Measurements from ENCODE around the gene HHIPL1.

HHIPL1 gene

DNA sequence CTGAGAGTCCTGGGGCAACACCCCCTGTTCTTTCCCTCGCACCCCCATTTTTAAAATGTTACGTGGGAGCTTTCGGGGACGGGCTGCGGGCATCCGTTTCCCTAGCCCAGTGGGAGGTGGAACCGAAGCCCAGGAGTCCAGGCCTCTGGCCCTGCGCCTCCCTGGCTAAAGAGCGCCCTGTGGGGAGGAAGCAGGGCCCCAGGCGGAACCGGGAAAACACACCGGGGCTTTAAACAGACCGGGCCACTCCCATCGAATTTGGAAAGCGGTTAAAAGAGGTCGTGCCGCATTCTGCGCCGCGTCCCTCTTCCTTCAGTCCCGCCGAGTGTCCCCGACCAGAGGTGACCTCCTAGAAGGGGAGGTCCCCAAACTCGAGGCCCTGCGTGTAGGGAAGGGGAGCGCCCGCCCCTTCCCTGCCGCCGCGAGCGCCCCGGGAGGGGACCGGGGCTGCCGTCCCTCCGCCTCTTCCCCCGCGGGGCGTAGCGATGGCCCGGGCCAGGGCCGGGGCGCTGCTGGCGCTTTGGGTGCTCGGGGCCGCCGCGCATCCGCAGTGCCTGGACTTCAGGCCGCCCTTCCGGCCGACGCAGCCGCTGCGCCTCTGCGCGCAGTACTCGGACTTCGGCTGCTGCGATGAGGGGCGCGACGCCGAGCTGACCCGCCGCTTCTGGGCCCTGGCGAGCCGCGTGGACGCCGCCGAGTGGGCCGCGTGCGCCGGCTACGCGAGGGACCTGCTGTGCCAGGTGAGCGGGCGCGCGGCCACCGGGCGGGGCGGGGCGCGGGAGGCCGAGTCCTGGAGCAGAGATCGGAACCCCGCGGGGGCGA lies at the start of gene HHIPL1:
TSS of gene HHIPL1 (plus strand) at position 407 of the 822 bp plus-strand sequence. CDS start at position 486, 79 bp downstream.
- DNase-seq: no peak

DNA sequence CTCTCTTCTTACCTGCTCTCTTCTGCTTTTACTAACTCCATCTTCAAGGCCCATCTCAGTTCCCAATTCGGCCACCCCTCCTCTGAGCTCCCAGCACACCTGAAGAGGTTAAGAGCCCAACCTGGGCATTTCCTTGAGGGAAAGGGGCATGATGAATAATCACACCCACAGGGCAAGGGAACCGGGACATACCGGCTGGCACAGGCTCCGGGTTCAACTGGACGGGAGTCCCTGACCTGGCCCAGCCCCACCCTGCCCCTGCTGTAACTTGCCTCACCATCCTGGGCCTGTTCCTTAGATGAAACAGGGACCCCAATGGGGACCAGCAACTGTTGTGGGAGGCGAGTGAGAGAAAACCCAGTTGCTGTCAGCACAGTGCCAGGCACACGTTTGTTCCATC lies 49.4 kb upstream of the HHIPL1 start:
- DNase-seq: no peak

GRCh38 chr14:99596071-99596627 lies 48.8 kb upstream of the HHIPL1 start:
- no peak for DNase-seq

- no peak for DNase-seq
Observed at GRCh38 chr14:99596772-99597171, 48.2 kb upstream of the HHIPL1 start.

GRCh38 chr14:99597911-99598600 lies 46.9 kb upstream of the HHIPL1 start:
- DNase-seq: no peak

- no peak for DNase-seq
Observed at GRCh38 chr14:99598774-99599173, 46.2 kb upstream of the HHIPL1 start.

GRCh38 chr14:99599393-99599792 lies 45.5 kb upstream of the HHIPL1 start:
- no peak for DNase-seq

DNA sequence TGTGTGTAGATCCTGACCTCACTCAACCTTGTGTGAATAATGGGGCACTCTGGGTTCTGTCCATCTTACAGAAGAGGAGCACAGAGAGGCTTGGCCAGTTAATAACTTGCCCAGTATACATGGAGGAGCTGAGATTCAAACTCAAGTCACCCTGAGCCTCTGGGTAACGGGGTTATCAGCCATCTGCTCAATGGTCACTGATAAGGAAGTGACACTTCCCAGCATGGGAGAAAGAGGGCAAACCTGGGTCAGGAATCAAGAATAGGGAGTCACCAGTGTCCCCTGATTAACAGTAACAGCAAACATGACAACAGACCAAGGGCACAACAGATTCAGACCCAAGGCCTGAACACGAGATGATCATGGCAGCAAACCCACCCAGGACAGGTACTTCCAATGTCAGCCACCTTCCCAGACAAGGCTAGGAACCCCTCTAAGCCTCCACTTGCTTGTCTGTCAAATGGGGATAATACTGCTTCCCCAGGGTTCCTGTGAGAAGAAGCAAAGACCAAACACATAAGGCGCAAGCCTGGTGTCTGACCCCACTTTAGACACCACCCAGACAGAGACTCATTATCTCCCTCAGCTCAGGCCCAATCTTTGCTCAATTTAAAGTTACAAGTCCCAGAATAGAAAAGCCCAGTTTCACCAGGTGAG lies 44.6 kb upstream of the HHIPL1 start:
- DNase-seq: no peak

DNA sequence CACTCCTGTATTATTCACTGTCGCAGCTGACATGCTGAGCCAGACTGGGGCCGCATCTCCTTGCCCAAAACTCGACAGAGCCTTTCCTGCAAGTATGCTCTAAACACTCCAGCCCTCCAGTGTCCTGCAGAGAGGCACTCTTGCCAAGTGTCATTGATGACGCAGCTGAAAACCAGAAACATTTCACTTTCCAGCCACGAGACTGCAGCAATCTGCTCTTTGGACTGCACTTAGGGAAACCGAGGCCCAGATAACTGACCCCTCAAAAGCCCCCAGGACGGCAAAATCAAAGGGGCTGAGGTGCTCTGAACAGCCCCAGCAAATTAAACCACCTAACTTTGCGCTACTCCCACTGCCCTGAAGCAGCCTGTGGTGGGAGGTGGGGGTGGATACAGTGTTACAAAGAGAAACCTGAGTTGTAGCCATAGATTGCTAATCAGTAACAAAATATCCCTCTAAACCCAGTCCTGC lies 43.5 kb upstream of the HHIPL1 start:
- no peak for DNase-seq

DNA sequence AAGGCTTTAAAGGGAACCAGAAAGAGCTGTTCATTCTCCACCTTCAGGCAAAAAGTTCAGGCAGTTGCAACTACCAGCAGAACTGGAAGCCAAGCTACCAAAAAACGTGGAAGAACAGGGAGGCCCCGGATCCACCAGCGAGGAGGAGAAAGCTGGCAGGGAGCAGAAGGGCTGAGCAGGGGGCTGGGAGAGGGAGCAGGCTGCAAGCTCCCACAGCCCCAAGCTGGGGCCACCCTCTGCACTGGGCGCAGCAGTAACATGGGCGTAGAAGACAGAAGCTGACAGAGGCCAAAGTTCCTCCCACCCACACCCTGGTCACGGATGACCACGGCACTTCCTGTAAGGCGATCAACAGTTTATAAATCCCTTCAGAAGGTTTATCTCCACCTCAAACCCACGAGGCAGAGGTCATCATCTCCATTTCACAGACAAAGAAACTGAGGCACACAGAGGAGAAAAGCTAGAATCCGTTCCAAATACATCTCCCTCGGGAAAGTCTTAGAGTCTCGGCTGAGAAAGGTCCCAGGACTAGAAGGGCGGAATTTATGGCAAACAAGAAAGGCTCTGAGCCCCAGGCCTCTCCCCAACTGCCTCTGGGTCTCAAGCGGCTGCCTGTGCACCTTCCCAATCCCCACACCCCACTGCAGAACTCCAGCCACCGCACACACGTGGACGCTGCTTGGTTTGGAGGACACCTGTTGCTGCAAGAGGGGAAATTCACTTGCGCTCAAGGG lies 42.7 kb upstream of the HHIPL1 start:
- DNase-seq: no peak

GRCh38 chr14:99602788-99603415 lies 42.0 kb upstream of the HHIPL1 start:
- DNase-seq: no peak

DNA sequence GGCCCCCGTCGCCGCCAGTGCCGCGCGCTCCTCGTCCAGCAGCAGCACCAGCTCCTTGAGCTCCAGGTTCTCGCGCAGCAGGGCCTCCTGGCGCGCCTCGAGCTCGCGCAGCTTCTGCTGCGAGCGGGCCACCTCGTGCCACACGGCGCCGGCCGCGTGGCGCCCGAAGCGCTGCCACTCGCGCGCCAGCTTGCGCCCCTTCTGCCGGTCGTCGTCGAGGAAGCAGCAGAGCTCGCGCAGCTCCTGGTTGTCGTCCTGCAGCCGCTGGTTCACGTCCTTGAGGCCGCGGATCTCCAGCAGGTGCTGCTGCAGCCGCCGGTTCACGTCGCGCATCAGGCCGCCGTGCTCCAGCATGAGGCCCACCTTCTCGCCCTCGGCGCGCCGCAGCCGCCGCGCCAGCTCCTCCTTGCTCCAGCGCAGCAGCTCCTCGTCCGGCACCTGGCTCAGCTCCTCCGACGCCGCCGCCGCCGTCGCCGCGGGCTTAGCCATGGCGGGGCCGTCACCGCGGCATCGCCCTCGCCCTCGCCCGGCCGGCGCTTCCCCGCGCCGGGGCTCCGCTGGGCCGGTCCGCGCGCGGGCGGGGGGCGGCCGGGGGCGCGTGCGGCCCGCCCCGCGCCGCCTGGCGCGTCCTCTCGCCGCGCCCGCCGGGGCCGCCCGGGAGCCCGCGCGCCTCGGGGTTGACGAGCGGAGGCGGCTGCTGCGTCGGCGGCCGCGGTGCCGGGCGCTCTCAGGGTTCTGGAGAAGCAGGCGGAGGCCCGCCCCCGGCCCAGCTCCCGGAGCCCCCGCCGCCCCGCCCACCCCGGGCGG lies 41.3 kb upstream of the HHIPL1 start, which contains the start of gene CCDC85C:
TSS of gene CCDC85C (minus strand) at position 737 of the 807 bp plus-strand sequence. CDS start at position 489, 248 bp downstream.
- peak; percentile 71 for DNase-seq

- DNase-seq: peak; percentile 95
Observed at GRCh38 chr14:99604278-99604765, 40.6 kb upstream of the HHIPL1 start.

DNA sequence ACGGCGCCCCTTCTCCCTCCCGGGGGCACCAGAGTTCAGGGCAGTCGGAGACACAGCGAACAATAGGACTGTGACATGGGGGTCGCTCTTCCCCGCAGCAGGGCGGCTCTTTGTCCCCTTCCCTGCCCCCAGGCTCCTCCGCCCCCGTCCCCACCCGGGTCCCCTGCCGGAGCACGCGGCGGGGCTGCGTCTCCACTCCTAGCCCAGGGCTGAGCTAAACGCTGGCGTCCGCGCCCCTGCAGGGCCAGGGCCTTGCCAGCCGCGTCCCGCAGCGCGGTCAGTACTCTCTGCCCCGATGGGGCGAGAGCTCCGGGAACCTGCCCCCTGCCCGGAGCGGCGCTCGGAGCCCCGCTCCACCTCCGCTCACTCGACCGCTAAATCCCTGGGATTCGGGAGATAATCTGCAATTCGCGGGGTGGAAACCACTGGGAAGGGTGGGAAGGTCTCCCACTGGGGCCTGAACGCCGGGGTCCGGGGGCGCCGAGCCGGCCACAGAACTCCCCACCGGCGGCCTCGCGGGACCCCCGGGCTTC lies 40.1 kb upstream of the HHIPL1 start:
- DNase-seq: no peak

DNA sequence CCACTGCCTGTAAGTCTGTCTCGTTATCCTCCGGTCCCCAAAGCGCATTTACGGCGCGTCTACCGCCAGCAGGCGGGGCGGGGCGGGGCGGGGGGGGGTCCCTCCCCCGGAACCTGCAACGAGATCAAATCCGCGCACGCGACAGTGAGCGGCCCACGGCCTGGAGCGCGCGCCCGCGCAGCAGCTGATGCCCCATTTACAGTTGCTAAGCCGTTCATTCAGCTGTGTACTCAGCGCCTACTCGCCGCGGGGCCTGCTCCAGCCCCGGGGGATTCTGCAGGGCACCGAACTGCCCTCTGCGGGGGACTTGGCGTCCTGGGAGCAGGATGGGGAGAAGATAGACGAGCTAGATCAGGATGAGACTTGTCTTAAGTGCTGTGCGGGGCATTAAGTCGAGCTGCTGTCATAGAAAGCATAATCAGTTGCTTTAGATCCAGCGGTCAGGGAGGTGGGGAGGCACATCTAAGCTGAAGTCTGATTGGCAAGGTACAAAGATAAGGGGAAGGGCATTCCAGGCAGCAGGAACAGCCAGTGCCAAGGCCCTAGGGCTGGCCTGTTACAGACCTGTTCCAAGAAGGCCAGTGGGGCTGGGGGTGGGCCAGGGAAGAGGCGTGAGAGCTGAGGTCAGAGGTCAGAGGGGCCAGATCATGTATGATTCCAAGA lies 39.5 kb upstream of the HHIPL1 start:
- peak; percentile 79 for DNase-seq

DNA sequence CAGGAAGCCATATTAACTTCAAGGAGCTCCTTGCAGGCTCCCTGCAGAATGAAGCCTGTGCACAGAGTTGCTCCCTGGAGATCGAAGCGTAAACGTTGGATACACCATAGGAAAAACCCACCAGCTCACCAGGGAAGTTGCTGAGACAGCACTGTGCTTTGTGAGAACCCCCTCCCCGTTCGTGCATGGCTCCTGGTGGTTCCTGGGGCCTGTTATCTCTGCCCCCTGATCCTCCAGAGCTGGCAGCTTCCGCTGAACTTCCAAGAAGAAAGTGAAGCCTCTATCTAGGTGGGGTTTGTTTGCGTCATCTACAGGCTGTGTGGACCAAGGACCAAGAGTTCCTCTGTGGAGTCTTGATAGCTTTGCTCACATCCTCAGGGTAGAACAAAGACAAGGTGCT lies 38.6 kb upstream of the HHIPL1 start:
- DNase-seq: no peak

DNA sequence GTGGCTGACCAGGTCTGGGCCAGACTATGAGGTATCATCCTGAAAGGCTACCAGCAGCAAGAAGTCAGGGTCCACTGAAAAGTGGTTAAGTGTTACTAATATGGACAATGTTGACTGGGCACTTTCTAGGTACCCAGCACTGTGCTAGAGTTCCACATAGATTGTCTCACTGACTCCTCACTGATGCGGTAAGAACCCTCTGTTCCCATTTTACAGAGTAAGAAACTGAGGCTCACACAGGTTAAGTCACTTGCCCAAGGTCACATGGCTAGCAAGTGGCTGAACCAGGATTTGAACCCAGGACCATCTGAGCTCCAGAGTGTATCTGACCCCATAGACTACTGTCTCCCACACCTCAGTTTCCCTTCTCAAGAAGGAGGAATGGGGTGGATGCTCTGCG lies 36.3 kb upstream of the HHIPL1 start:
- DNase-seq: no peak

DNA sequence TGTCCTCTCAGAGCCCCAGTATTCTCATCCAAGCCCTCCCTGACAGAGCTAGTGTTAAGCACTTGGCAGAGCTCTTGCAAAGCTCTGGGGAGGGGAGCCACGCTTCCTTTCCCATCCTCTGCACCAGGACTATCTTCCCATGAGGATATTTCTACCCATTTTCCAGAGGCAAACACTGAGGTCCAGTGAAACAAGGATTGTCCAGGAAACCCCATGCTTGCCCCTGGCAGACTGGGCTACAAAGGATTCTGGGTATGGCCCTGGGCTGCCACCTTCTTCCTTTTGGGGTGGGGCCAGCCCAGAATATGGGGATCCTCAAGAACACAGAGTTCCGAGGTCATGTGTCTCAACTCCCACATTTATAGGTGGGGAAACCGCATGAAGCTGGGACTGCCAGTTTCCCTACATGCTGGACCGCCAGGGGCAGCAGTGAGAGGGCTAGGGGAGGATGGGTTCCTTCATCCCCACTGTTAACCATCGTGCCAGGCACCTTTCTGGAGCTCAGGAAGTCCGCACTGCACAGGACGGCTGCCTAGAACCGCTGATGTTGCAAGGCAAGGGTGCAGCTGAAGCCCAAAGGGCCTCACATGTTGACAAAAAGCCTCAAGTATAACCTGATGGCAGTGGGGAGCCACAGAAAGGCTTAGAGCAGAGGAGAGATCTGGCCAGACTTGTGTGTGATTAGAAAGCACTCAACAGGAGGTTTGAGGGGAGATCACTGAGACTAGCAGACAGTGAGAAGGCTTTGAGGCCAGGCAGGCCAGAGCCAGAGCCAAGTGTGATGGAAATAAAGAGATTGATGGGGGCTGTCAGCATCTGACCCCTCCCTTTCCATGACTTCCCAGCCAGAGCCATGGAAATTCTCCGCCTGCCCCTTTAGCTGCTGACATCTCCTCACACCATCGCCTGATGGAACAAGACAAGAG lies 35.4 kb upstream of the HHIPL1 start:
- DNase-seq: no peak

DNA sequence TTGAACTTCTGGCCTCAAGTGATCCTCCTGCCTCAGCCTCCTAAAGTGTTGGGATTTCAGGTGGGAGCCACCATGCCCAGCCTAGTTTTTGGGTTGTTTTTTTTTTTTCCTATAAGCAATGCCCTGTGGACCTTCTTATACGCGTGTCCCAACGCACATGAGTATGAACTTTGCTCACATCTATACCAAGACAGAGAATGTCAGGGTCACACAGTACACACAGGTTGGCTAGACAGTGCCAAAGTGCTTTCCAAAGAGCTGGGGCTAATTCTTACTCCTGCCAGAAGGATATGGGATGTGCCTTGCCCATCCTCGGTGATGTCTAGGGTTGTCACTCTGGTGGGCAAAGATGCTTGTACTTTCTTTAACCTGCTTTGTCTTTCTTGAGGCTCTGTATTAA lies 33.3 kb upstream of the HHIPL1 start:
- no peak for DNase-seq
